ENCODE measurements around the gene FGFRL1.
"Not testable (repeated sequence)": the region's sequence is repeated elsewhere in the genome, so short reads cannot be mapped to it uniquely, and the experiment has no call there.

FGFRL1 gene

GRCh38 chr4:1039493-1040343 is 28.3 kb downstream of the FGFRL1 start:
- peak; percentile 77 for DNase-seq (ENCODE audit: low spot score)

- no peak for DNase-seq (ENCODE audit: low spot score)
Measured at GRCh38 chr4:1040344-1041146, 29.1 kb downstream of the FGFRL1 start.

- no peak for DNase-seq (ENCODE audit: low spot score)
Measured at GRCh38 chr4:1041147-1041935, 29.9 kb downstream of the FGFRL1 start.

GRCh38 chr4:1041936-1042330 is 30.5 kb downstream of the FGFRL1 start:
- no peak for DNase-seq (ENCODE audit: low spot score)

- DNase-seq (ENCODE audit: low spot score): no peak
Measured at GRCh38 chr4:1042352-1043055, 31.1 kb downstream of the FGFRL1 start.

GRCh38 chr4:1043162-1043561 is 31.7 kb downstream of the FGFRL1 start:
- DNase-seq (ENCODE audit: low spot score): no peak

- peak; percentile 96 for DNase-seq (ENCODE audit: low spot score)
Measured at GRCh38 chr4:1043651-1044468, 32.4 kb downstream of the FGFRL1 start.

GRCh38 chr4:1044469-1045192 is 33.2 kb downstream of the FGFRL1 start:
- no peak for DNase-seq (ENCODE audit: low spot score)

GRCh38 chr4:1045193-1045594 is 33.8 kb downstream of the FGFRL1 start:
- DNase-seq (ENCODE audit: low spot score): peak; percentile 73

- no peak for DNase-seq (ENCODE audit: low spot score)
Measured at GRCh38 chr4:1045595-1046201, 34.3 kb downstream of the FGFRL1 start.

GRCh38 chr4:1046581-1047011 is 35.2 kb downstream of the FGFRL1 start:
- not testable (repeated sequence) for DNase-seq (ENCODE audit: low spot score)

GRCh38 chr4:1047106-1047975 is 35.9 kb downstream of the FGFRL1 start:
- DNase-seq (ENCODE audit: low spot score): no peak

- DNase-seq (ENCODE audit: low spot score): no peak
Measured at GRCh38 chr4:1047976-1048772, 36.7 kb downstream of the FGFRL1 start.

- DNase-seq (ENCODE audit: low spot score): no peak
Measured at GRCh38 chr4:1048773-1049590, 37.6 kb downstream of the FGFRL1 start.

- no peak for DNase-seq (ENCODE audit: low spot score)
Measured at GRCh38 chr4:1049591-1049905, 38.1 kb downstream of the FGFRL1 start.

- DNase-seq (ENCODE audit: low spot score): no peak
Measured at GRCh38 chr4:1050486-1051213, 39.2 kb downstream of the FGFRL1 start.
